IPS-18c (cell line): ENCODE results near the gene DBN1.

Experiments used
- H3K4me3 ChIP-seq: 2 replicates; pipeline ENCODE4 v1.7.0; 2013; ENCODE audit warnings: low read depth, mild to moderate bottlenecking, low read length, moderate library complexity; ENCODE audit not compliant: insufficient read depth
- H3K9me3 ChIP-seq: one replicate; pipeline ENCODE4 v1.6.1; 2013; ENCODE audit warnings: mild to moderate bottlenecking, low read length, moderate library complexity; ENCODE audit not compliant: control insufficient read depth, insufficient read depth

Gene DBN1

DNA sequence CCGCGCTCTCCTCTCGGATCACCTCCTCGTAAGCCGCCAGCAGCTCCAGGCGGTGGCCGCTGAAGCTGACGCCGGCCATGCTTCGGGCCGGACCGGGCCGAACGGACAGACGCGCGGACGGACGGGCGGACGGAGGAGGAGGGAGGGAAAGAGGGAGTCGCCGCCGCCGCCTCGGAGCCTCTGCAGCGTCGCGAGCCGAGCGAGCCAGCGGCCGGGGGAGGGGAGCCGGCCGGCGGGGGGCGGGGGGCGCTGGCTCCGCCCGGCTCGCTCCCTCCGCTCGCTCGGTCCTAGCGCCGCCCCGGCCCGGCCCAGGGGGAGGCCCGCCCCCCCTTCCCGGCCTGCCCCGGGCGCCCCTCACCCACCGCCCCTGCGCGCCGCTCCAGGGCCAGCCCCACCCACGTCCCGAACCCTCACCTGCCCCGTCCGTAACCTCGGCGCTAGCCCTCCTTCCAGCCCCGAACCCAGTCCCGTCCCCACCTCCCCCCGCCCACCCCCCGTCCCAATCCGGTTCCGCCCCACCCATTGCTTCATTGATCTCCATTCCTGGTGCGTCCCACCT lies at the start of gene DBN1:
DBN1 (minus strand) TSS at position 192 of the 559 bp plus-strand sequence; CDS start at position 79, 113 bp downstream.
- Histone ChIP-seq H3K4me3 (peak within 1 kb of the TSS; percentile 81), H3K9me3 (no peaks in the 10 kb centered on the region)

DNA sequence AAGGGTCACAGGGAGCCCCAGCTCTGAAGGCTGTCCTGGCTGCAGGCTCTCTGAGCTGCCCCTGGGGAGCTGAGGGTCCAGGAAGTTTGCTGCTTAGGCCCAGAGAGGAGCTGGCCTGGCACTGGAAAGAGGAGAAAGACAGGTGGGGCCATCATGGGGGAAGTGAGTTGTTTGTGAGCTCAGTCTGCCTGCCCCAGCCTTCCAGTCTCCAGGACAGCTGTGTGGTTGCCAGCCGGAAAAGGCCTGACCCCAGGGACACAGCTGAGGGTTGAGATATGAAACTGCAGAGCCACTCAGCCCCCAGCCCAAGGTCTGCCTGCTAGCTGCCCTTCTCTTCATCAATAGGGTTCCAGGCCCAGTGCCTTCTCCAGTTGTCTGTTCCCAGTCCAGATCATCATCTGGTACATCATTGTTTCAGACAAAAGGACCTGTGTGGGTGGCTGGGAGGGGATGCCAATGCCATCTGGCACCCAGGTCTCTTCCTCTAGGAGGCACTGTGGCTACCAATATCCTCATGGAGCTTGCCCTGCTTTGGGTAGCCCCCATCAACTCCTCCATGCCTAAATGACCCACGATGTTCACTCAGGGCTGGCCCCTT lies 47.6 kb upstream of the DBN1 start:
- no peaks in the 10 kb centered on the region for H3K9me3 ChIP-seq
- no peak overlapping the region for H3K4me3 ChIP-seq

DNA sequence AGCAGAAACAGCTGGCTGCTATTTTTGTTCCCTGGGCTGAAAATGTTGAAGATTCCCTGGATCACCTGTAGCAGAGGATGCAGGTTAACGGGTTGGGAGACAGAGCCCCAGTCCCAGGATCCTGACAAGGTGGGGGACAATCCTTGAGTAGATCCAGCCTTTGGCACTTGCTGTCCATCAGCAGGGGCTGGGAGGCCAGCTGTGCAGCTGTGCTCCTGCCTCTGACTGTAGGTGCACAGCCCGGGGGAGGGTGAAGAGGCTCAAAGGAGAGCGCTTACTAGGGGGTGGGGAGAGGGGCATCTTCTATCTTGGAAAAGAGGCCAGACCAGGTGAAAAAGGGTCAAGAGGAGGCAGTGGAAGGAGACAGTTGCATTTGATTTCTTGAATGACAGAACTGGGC lies 46.8 kb upstream of the DBN1 start:
- no peak overlapping the region for H3K4me3 ChIP-seq
- no peaks in the 10 kb centered on the region for H3K9me3 ChIP-seq

DNA sequence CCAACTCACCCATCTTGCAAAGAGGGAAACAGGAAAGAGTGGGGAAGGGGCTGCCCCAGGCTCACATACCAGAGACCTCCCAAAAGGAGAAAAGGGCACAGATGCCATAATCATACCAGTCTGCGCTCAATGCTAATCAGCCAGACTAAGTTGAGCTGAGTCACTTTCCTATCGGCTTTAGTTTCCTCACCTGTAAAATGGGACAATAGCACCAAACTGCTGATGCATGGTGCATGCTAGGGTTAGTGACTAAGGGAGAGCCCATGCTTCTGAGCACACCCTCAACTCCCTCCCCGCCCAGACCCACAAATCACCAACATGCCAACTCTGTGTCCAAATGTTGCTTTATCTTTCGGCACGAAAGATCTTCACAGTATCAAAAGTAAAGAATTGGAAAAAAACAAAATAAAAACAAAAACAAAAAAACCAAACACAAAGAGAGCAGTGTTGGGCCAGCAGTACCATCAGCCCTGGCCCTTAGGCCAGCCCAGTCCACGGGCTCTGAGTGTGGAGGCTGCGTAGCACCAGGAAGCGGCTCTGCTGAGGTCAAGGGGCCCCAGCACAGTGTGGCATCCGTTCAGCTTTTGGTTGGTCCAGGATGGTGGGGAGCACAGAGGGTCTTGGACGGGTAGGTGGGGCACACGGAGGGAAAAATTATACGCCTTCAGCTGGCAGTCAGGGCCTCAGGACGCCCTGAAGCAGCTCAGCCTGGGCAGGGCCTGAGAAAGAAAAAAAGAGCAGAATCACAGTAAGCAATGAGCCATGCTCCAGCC lies 46.2 kb upstream of the DBN1 start:
- H3K4me3 ChIP-seq = no peak overlapping the region
- no peaks in the 10 kb centered on the region for H3K9me3 ChIP-seq

DNA sequence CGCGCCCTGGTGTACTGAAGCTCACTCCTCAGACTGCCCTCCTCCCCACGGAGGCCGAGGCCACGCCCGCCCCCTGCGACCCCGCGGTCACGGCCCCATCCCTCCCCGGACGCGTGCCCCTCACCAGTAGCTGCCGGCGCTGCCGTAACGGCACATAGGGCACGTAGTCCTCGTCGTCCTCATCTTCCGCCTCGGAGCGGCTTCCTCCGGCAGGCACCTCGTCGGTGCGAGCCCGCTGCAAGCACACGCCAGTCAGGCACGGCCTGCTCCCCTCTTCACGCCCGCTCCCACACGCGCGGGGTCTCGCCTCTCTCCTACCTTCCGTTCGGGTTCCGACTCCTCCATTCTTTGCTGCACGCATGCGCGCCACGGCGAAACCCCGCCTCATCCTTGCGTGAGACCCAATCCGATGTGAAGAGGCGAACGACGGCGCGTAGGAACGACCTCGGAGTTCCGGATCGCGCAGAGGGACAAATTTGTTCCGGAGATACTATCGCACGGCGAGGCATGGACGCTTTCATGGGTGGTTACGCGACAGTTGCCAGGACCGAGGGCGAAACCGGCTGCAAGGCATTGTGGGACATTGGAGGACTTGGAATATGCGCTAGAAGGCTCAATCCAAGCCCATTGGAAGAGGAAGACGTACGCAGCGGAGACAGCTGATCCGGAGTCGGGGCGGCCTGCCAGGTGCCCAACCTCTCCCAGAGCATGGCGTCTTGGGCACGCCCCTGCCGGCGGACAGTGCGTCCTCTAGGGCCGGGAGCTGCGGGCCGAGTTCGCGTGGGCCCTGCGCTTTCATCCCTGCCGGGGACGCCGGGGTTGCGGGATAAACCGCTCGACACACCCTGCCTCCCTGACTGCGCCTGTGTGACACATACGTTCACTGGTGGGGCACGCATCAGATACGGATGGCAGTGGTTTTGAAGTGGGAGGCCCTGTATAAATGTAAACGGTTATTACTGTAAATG lies 43.5 kb upstream of the DBN1 start, which contains the start of gene DDX41:
DDX41 (minus strand) TSS at position 361 of the 968 bp plus-strand sequence; CDS start at position 345, 16 bp downstream.
- H3K4me3 ChIP-seq = peak within 1 kb of the TSS; percentile 95
- H3K9me3 ChIP-seq = no peaks in the 10 kb centered on the region

DNA sequence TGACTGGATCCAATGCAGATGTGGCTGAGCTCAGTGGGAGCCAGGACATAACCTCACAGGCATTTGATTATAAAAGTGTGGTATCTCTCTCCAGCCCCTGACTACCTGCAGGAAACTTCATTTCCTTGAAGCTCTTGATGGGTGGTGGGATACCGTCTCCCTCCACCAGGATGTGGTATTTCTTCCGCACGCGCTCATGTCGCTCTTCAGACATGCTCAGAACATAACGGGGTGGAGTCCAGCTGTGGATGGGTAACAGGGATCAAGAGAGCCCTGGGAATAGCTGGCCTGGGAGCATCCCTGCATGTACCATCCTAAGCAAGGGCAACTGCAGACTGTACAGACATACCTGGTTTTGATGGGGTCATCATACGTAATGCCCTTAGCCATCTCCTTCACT lies 42.1 kb upstream of the DBN1 start:
- no peaks in the 10 kb centered on the region for H3K9me3 ChIP-seq
- 0 out of 2 replicates have a peak overlapping the region, but pooled peaks have one; percentile 95 for H3K4me3 ChIP-seq

DNA sequence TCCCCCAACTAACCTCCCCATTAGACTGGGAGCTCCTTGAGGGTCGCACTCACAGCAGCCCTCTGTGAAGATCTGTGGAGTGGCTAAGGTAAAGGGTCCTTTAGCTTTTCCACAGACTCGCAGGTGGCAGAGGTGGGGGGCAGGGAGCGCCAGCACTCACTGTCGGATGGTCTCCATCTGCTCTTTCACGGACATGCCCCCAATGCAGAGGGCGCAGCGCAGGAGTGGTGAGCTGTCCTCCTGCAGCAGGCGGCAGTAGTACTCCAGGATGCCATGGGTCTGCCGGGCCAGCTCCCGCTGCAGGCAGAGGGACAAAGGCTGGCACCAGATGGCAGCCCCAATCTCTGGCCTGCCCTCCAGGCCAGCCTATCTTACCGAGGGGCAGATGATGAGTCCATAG lies 41.1 kb upstream of the DBN1 start:
- Histone ChIP-seq H3K9me3 (no peaks in the 10 kb centered on the region), H3K4me3 (no peak overlapping the region)

DNA sequence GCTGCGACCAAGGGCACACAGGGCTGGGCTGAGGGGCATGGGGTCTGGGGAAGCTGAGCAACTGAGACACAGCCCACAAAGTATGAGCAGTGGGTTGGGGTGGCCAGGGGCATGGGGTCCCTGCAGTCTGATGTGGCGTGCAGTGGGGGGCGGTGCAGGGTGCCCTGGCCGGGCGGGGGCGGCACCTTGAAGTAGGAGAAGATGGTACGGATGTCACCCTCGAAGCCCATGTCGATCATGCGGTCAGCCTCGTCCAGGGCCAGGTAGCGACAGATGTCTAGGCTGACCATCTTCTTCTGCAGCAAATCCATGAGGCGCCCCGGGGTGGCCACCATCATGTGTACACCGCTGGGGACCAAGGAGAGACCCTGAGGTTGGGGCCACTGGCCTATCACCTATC lies 40.1 kb upstream of the DBN1 start:
- Histone ChIP-seq H3K9me3 (no peaks in the 10 kb centered on the region), H3K4me3 (no peak overlapping the region)

DNA sequence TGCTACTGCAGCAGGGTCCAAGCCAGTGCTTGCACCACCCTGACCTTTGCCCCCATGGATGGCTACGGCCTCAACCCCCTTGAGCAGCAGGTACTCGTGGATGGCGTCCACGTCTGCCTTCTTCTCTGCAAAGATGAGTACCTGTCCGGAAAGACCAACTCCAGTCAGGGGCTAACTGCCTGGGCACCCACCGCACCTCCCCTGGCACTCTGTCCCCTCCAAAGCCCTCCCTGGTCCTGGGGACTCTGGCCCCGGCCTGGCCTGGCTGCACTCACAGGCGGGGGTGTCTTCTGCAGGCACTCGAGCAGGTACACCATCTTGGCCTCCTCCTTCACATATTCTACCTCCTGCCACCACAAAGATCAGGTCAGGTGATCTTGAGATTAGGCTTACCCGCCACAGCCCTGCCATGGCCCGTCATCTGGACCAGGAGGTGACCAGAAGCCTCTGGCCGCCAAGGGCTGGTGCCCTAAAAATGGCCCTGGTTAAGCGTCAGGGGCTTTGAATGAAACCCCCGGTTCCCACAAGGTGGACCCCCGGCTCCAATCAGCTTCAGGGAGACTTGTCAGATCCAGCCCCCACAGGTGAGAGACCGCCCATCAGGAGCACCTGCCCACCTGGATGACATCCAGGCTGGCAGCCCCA lies 39.4 kb upstream of the DBN1 start:
- no peak overlapping the region for H3K4me3 ChIP-seq
- no peaks in the 10 kb centered on the region for H3K9me3 ChIP-seq

DNA sequence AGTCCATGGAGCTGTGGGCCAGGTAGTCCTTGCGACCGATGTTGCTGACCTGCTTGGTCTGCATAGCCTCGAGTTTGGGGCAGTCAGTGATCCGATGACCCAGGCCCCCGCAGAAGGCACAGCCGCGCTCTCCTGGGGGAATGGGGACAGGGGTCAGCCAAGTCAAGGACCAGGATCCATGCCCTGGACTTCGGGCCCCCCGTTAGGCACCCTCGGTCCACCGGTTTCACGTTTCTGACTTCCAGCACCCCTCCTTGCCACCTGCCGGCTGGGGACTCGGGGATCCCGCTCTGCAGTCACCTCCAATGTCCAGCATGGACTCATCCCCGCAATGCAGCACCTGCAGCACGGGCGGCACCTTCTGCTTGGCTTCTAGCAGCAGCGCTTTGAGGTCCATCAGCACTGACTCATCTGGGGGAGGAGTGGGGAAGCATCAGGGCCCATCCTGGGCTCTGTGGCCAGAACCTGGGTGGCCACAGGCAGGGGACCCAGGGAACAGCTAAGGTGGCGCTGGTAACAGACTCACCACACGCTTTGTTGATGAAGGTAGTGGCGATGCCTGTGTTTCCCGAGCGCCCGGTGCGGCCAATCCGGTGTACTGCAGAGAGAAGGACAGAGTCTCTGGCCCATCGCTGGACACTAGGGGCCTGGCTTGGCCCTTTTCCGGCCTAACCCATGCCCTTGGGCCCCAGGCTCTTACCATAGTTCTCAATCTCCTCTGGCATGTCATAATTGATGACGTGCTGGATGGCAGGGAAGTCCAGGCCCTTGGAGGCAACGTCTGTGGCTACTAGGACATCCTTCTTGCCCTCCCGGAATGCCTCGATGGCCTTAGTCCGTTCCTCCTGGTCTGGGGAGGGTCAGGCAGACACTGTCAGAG lies 38.6 kb upstream of the DBN1 start:
- no peaks in the 10 kb centered on the region for H3K9me3 ChIP-seq
- H3K4me3 ChIP-seq = no peak overlapping the region

DNA sequence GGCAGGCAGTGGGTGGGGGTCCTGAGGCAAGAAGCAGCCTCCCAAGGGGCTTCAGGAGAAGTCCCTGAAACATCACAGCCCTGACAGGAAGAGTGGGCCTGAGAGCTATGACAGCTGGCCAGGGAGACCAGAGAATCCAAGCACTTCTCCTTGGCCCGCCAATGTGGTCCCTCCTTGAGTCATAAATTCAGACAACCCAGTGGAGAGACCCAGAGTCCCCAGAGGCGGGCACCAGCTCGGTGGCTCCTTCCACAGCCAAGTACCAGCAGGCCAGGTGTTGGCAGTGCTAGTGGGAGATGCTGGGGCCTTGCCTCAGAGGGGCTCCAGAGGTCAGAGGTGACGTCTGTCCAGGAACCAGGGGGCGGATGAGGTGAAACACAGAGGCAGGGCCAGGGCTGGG lies 37.7 kb upstream of the DBN1 start:
- no peak overlapping the region for H3K4me3 ChIP-seq
- H3K9me3 ChIP-seq = no peaks in the 10 kb centered on the region

DNA sequence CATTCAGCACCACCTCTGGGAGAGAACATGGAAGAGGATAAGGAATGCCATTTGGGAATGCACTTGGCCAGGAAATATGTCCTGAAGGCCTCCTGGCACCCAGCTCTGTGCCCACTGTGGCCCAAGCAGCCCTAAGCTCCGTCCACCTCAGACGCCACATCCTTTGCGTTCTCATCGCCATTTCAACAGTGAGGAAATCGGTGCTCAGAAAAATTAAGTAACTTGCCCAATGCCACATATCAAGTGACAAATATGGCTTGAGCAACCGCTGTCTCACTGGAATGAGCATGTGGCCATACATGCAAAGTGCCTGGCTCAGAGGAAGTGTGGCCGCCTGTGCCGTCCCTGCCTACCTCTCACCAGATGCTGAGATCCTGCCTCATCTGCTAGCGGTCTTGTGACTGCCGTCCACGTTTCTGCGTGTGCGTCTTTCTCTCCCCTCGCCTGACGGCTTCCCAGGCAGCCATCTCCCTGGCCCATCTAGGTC lies 37.2 kb upstream of the DBN1 start:
- Histone ChIP-seq H3K4me3 (no peak overlapping the region), H3K9me3 (no peaks in the 10 kb centered on the region)

DNA sequence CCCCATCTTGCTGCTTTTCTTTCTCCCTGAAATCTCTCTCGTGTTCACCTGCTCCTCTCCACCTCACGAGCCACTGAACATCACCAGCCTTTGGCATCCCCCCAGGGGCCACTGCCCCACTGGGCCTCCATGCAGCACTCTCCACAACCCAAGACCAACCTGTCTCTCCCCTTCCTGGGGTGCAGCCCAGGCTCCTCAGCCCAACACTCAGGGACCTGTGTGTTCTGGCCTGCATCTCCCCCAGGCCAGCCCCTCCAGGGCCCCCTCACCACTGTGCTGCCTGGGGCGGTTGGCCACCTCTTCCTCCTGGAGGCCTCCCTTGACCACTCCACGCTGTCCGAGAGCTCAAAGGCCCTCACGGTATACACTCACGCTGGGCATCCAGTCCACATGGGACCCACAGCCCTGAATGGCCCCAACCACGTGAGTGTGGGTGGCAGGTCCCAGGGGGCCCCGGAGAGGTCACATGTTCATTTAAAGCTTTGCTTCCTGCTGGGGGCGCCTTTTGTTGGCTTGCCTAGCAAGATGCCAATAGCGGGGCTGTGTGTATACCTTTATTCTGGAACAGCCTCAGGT lies 36.6 kb upstream of the DBN1 start:
- Histone ChIP-seq H3K4me3 (no peak overlapping the region), H3K9me3 (no peaks in the 10 kb centered on the region)

DNA sequence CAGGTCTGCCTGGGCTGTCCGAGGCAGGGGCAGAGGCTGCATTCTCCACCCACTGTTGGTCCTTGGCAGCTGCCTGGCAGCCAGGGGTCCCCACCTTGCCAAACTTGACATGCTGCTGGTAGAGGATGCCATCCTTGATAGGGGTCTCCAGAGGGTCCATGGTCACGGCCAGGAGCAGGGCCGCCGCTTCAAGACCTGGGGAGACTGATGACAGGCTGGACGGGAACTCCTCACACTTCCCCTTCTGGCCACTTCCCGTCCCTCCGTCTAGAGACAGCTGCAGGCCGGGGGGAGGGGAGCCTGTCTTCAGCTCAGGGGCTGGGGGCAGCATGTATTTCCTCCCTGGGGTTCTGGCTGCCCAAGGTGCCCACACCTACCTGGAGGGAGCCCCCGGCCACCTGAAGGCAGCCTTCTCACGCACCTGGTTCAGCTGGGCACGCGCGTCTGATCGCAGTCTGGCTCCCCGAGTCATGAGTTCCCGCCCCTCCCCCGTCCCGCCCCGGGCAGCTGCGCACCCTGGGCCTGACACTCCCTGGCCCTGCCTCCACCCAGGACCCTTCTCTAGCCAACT lies 36.0 kb upstream of the DBN1 start, which contains the start of gene DOK3:
DOK3 (minus strand) TSS at position 446 of the 571 bp plus-strand sequence; CDS start at position 160, 286 bp downstream.
- H3K9me3 ChIP-seq = no peaks in the 10 kb centered on the region
- H3K4me3 ChIP-seq = no peak within 1 kb of the TSS

DNA sequence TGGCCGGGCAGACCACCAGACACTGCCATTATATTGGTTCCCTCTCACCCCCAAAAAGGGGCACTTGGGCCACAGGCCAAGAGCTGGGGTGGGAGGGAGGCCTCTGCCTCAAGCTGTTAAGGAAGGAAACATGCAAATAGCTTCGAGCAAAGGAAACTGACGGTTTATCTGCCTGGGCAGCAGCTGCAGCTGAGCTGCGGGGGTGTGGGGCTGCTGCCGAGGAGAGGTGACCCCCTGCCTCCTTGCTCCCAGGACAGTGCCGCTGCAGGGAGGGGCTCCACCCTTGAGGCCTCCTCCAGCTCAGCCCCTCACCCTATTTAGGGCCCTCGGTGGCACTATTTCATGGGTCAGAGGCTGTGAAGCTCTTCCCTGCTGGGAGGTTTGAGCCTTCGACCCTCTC lies 35.4 kb upstream of the DBN1 start:
- Histone ChIP-seq H3K9me3 (no peaks in the 10 kb centered on the region), H3K4me3 (no peak overlapping the region)
